Gastroesophageal sphincter (tissue), 3 donors: ENCODE measurements around the gene RGSL1.

Experiments used
- CTCF ChIP-seq, 4 experiments: fragments of 200-600 bp in 2 of 4; fragments of 450-650 bp in 2 of 4; sonication (generic) in 1 of 4; IDR thresholded peaks; one replicate each; pipeline ENCODE4 v1.5.1; 2017 to 2019; ENCODE audit warnings: antibody characterized with exemption in 4 of 4, mild to moderate bottlenecking in 2 of 4, moderate library complexity in 2 of 4
- EP300 ChIP-seq: sonication (generic); formaldehyde crosslinking; IDR thresholded peaks from one replicate; pipeline ENCODE4 v1.6.1; 2017; ENCODE audit warnings: antibody characterized with exemption, mild to moderate bottlenecking
- POLR2A ChIP-seq, 2 donors: fragments of 450-650 bp; IDR thresholded peaks; one replicate each; pipeline ENCODE4 v1.6.1; 2017; ENCODE audit warnings: antibody characterized with exemption in 2 of 2, mild to moderate bottlenecking in 2 of 2, moderate library complexity in 1 of 2
- POLR2AphosphoS5 ChIP-seq: sonication (generic); formaldehyde crosslinking; IDR thresholded peaks from one replicate; pipeline ENCODE4 v1.6.1; 2017; ENCODE audit warnings: antibody characterized with exemption

GRCh38 chr1:182473556-182473955 lies 23.6 kb downstream of the RGSL1 start:
- no peak for TF ChIP-seq EP300
- no peak for TF ChIP-seq CTCF (IDR thresholded peaks at IDR 0.05)
- TF ChIP-seq POLR2A (IDR thresholded peaks at IDR 0.05): no peak
- TF ChIP-seq POLR2AphosphoS5: no peak
